Tibial artery (tissue), 4 donors: ENCODE data around the gene FOXO3B.
"Not testable (repeated sequence)": the region's sequence is repeated elsewhere in the genome, so short reads cannot be mapped to it uniquely, and the experiment has no call there.

ENCODE experiments used
- DNase-seq, 2 donors: peaks; one replicate each; pipeline ENCODE4 v3.0.0-alpha.2; 2019
- H3K27ac ChIP-seq, 2 donors: fragments of 200-600 bp; sonication (generic) in 1 of 2; 1 replicate in 1 of 2; 2 replicates in 1 of 2; pipeline ENCODE4 v1.5.1; 2018 to 2019; ENCODE audit warnings: mild to moderate bottlenecking in 1 of 2
- H3K27me3 ChIP-seq, 2 donors: fragments of 200-600 bp; sonication (generic) in 1 of 2; one replicate each; pipeline versions ENCODE4 v1.5.1 to v1.6.0; 2016 to 2019
- H3K36me3 ChIP-seq, 3 donors: fragments of 200-600 bp; sonication (generic) in 2 of 3; one replicate each; pipeline ENCODE4 v1.5.1; 2016 to 2019; ENCODE audit warnings: mild to moderate bottlenecking in 2 of 3
- H3K4me1 ChIP-seq, 4 donors: fragments of 200-600 bp; sonication (generic) in 2 of 4; 1 replicate in 3 of 4; 2 replicates in 1 of 4; pipeline ENCODE4 v1.5.1; 2016 to 2019
- H3K4me3 ChIP-seq, 2 donors: fragments of 200-600 bp; sonication (generic) in 1 of 2; 1 replicate in 1 of 2; 2 replicates in 1 of 2; pipeline ENCODE4 v1.5.1; 2018 to 2019; ENCODE audit warnings: mild to moderate bottlenecking in 2 of 2
- H3K9me3 ChIP-seq, 3 donors: fragments of 200-600 bp; sonication (generic) in 1 of 3; one replicate each; pipeline ENCODE4 v1.5.1; 2016 to 2019
- intact Hi-C: fragments of 100-400 bp; cut with DNase I; formaldehyde crosslinking; loops from one replicate; pipeline ENCODE4 v1.15.0; 2023; ENCODE audit warnings: low total_unique reads

The FOXO3B gene

DNA sequence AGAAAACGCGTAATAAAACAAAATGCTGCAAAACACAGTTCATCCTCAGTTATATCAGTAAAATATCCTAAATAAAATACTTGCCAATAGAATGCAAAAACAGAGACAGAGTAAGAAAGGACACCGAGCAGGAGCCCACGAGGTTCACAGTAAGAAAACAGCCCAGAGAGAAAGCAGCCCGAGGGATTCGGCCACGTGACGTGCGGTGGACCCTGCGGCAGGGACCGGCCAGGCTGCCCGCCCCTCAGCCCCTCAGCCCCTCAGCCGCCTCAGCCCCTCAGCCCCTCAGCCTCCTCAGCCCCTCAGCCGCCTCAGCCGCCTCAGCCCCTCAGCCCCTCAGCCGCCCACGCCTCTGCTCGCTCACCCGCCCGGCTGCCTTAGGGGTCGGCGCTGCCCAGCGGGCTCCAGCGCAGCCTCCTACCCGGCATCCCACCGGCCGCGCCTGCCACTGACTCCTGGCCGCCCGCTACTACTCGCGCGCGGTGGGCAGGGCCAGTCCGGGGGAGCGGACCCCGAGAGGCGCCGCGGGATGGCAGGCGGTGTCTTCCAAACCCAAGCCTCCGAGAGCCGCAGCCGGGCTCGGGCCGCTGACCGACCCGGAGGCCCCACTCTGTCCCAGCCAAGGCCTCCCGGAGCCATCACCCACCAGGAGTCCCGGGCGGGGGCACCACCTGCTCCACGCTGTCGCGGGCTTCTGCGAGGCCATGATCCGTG, 47.4 kb downstream of the FOXO3B start:
- DNase-seq, H3K9me3 ChIP-seq, H3K4me3 ChIP-seq, H3K36me3 ChIP-seq, H3K27ac ChIP-seq, intact Hi-C loops, H3K4me1 ChIP-seq: not testable (repeated sequence)
- H3K27me3 ChIP-seq, result peaks cover 0 to 37% of the 10 kb centered on the region in 2 donors
